ENCODE measurements around the gene HSPA9. TPM values are rescaled to one million over a fixed set of nuclear protein-coding genes. Genes with fewer than 3 reads are reported as not detected.

The HSPA9 gene
- total and polyA plus RNA-seq, 2 of the 8 experiments (the other 6 are each of a cell fraction or from before 2014, with no cell fraction given): 191 to 395 TPM

DNA sequence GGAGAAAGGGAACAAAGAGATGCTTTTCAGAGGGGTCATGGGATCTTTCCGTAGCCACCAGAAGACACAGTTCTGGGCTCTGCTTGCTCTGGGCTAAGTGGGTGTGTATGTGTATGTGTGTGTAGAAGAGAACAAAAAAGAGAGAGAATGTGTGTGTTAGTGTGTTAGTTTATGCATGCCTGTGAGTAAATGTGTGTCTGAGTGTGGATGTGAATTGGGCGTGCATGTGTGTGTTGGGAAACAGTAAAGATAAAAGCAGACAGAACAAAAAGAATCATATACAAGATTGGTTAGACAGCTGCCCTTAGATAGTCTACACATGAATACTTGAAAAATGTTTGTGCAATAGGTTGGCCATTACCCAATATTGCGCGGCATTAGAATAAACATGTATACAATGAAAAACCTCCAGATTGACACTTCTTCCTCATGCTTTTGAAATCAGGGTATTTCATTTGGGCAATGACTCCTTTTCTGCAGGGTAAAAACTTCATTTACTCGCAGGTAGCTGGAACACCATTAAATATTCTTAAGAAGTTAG is 36.5 kb upstream of the HSPA9 start:
- Histone ChIP-seq H2BK120ac (replicated peaks; ENCODE audit: low read depth, low read length) (no peak overlapping the region), H3K4me3 (ENCODE audit: extremely low read depth in 1 of 4, insufficient read depth in 2 of 4, low read depth in 3 of 4, low read length in 4 of 4) (peak overlapping the region; percentile 33 to 69 (median 64)), H4K5ac (ENCODE audit: insufficient read length, low read depth, low read length) (no peak overlapping the region), H3K36me3 (ENCODE audit: control insufficient read depth in 2 of 4, insufficient read depth in 4 of 4, low read length in 3 of 4) (no peaks in the 10 kb centered on the region), H4K8ac (ENCODE audit: extremely low read depth, insufficient read depth, low read length) (no peak overlapping the region), H4K91ac (replicated peaks; ENCODE audit: insufficient read length, low read length) (no peak overlapping the region), H3K56ac (replicated peaks; ENCODE audit: insufficient read length, low read depth, low read length) (no peak overlapping the region), H3K79me1 (ENCODE audit: low read depth, low read length) (no peaks in the 10 kb centered on the region), H3K23ac (ENCODE audit: insufficient read length) (no peak overlapping the region), H2AK5ac (ENCODE audit: low read depth, low read length) (no peak overlapping the region), H3K4me2 (ENCODE audit: insufficient read depth in 1 of 2, low read depth in 2 of 2, low read length in 2 of 2) (peak overlapping the region; percentile 83 to 88), H3K4ac (replicated peaks; ENCODE audit: insufficient read length, low read depth, low read length) (no peak overlapping the region), H3K9ac (replicated peaks in 1 of 4; ENCODE audit: extremely low read depth in 1 of 4, low read depth in 3 of 4, low read length in 3 of 4) (peak overlapping the region in 3 of 4 experiments; percentile 24 to 46 (median 38); a peak in 4 of 7 replicates), H3K27ac (ENCODE audit: low read depth, low read length) (no peak overlapping the region; the same call in 1 of the 2 replicates), H3K79me2 (ENCODE audit: control insufficient read depth in 1 of 2, insufficient read depth in 2 of 2, low read length in 2 of 2) (no peaks in the 10 kb centered on the region), H3K23me2 (ENCODE audit: low read depth, low read length) (peaks cover 7% of the 10 kb centered on the region; the same call in 1 of the 2 replicates), H3K4me1 (replicated peaks in 1 of 4; ENCODE audit: control insufficient read depth in 3 of 4, insufficient read depth in 4 of 4, low read length in 3 of 4) (peaks cover 3 to 21% (median 16%) of the 10 kb centered on the region in 4 experiments), H3K18ac (ENCODE audit: extremely low read depth, low read length) (no peak overlapping the region; the same call in 1 of the 2 replicates), H2BK5ac (ENCODE audit: low read depth, low read length) (no peak overlapping the region), H3K9me3 (ENCODE audit: insufficient read depth in 2 of 2, low read depth in 1 of 2, low read length in 1 of 2) (no peaks in the 10 kb centered on the region), H4K20me1 (replicated peaks in 1 of 2; ENCODE audit: control insufficient read depth in 1 of 2, insufficient read depth in 2 of 2, low read length in 2 of 2) (no peaks in the 10 kb centered on the region), H2AFZ (ENCODE audit: low read length) (peak overlapping the region; percentile 97), H3K27me3 (replicated peaks in 1 of 4; ENCODE audit: control insufficient read depth in 3 of 4, extremely low read depth in 1 of 4, insufficient read depth in 3 of 4, low read length in 3 of 4) (no peaks in the 10 kb centered on the region), H2BK12ac (ENCODE audit: low read depth, low read length) (peak overlapping the region; percentile 96; the same call in 1 of the 2 replicates), H2BK20ac (ENCODE audit: low read length) (0 out of 2 replicates have a peak overlapping the region, but pooled peaks have one; percentile 40), H3K14ac (ENCODE audit: insufficient read length) (no peak overlapping the region), H2BK15ac (ENCODE audit: low read length) (peak overlapping the region; percentile 95)
- FAIRE-seq (no peak), DNase-seq (ENCODE audit: low read depth in 1 of 2, low spot score in 2 of 2) (no peak)
- ChIA-PET POLR2A (ENCODE audit: partially characterized antibody) (interaction anchor here (0.6 to 4.8 kb wide), 6 partner anchors 10 to 98 kb away, joined by 3 to 25 read pairs (median 9); partner anchors contain the start of gene HSPA9), CTCF (ENCODE audit: partially characterized antibody) (interaction anchor here (0.6 to 2.9 kb wide), 21 partner anchors 9 to 791 kb away, joined by 3 to 18 read pairs (median 5); no protein-coding TSS in a partner anchor)
- 73% methylated on average over 5 of the region's 5 CpGs; no CpG with 5 or more reads in 1 of the 2 experiments for WGBS, 2 experiments (ENCODE audit: extremely low coverage in 1 of 2, insufficient coverage in 1 of 2, insufficient read length in 1 of 2, insufficient replicate concordance in 2 of 2, low coverage in 1 of 2, low lambda C conversion rate in 2 of 2, missing lambda C conversion rate in 1 of 2)
- TF ChIP-seq YY1 (IDR thresholded peaks at IDR 0.05; ENCODE audit: low read depth, low read length) (no peak), EP300 (IDR thresholded peaks at IDR 0.05; ENCODE audit: borderline replicate concordance in 1 of 2, low read depth in 2 of 2, low read length in 2 of 2) (no peak), GABPA (IDR thresholded peaks at IDR 0.05; ENCODE audit: borderline replicate concordance, insufficient read depth, low read length) (no peak), TEAD4 (IDR thresholded peaks at IDR 0.05; ENCODE audit: low read depth, low read length) (no peak), HDAC6 (IDR thresholded peaks at IDR 0.05; ENCODE audit: low read depth, low read length) (no peak), TAF7 (optimal IDR thresholded peaks at IDR 0.05; ENCODE audit: borderline replicate concordance, low read depth, low read length) (no peak), RBBP5 (IDR thresholded peaks at IDR 0.05; ENCODE audit: borderline replicate concordance, low read depth, low read length) (no peak), CHD2 (IDR thresholded peaks at IDR 0.05; ENCODE audit: low read length) (no peak), JUND (IDR thresholded peaks at IDR 0.05; ENCODE audit: low read length) (no peak)
- TF ChIP-seq, protein P1, sequence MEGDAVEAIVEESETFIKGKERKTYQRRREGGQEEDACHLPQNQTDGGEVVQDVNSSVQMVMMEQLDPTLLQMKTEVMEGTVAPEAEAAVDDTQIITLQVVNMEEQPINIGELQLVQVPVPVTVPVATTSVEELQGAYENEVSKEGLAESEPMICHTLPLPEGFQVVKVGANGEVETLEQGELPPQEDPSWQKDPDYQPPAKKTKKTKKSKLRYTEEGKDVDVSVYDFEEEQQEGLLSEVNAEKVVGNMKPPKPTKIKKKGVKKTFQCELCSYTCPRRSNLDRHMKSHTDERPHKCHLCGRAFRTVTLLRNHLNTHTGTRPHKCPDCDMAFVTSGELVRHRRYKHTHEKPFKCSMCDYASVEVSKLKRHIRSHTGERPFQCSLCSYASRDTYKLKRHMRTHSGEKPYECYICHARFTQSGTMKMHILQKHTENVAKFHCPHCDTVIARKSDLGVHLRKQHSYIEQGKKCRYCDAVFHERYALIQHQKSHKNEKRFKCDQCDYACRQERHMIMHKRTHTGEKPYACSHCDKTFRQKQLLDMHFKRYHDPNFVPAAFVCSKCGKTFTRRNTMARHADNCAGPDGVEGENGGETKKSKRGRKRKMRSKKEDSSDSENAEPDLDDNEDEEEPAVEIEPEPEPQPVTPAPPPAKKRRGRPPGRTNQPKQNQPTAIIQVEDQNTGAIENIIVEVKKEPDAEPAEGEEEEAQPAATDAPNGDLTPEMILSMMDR (IDR thresholded peaks at IDR 0.05; ENCODE audit: control extremely low read depth in 1 of 3, insufficient read depth in 1 of 3, low read depth in 1 of 3, low read length in 3 of 3): no peak
